Caco-2 (cell line): ENCODE data around the gene KIR2DL1. TPM values are rescaled to one million over a fixed set of nuclear protein-coding genes. Genes with fewer than 3 reads are reported as not detected.
"Not testable (repeated sequence)": the region's sequence is repeated elsewhere in the genome, so short reads cannot be mapped to it uniquely, and the experiment has no call there.

Experiments
- BruUV-seq: library from RNA; stranded (reverse); fragments of 400-500 nt; replicated peaks from 2 replicates; lab custom pipeline; 2021; lab: Mats Ljungman, UMichigan
- CTCF ChIA-PET: fragments of 300-600 bp; sonication (Branson Sonifier 250); formaldehyde crosslinking; loops from one replicate; lab custom pipeline; 2022; ENCODE audit warnings: antibody characterized with exemption; lab: Charles Lee
- POLR2A ChIA-PET: fragments of 300-600 bp; sonication (Branson Sonifier 250); formaldehyde crosslinking; loops from one replicate; lab custom pipeline; 2022; ENCODE audit warnings: antibody characterized with exemption; lab: Charles Lee
- DNase-seq, 2 experiments: peaks; one replicate each; pipeline versions ENCODE4 v3.0.0 to v3.0.0-alpha.2; 2020 to 2022
- H3K27me3 ChIP-seq: replicated peaks from 2 replicates; pipeline ENCODE4 v1.6.0; 2011; ENCODE audit warnings: low read length; ENCODE audit not compliant: control insufficient read depth, insufficient read depth
- H3K36me3 ChIP-seq: 2 replicates; pipeline ENCODE4 v1.5.1; 2011; ENCODE audit warnings: low read length; ENCODE audit not compliant: control insufficient read depth, insufficient read depth
- H3K4me1 ChIP-seq: fragments of 250-450 bp; sonication (Bioruptor Pico); 2 replicates; pipeline ENCODE4 v1.5.1; 2020; ENCODE audit warnings: mild to moderate bottlenecking
- H3K4me3 ChIP-seq: 2 replicates; pipeline ENCODE4 v1.5.1; 2011; ENCODE audit warnings: low read depth, mild to moderate bottlenecking, control low read depth, low read length
- H3K9me3 ChIP-seq: fragments of 250-450 bp; sonication (Bioruptor Pico); 2 replicates; pipeline ENCODE4 v1.5.1; 2020; ENCODE audit warnings: mild to moderate bottlenecking, moderate library complexity
- H3K27ac Mint-ChIP-seq: one replicate; pipeline ENCODE4 v1.8.0; 2022; ENCODE audit warnings: mixed read lengths; ENCODE audit not compliant: unreplicated experiment
- H3K27me3 Mint-ChIP-seq: one replicate; pipeline ENCODE4 v1.8.0; 2022; ENCODE audit warnings: mixed read lengths; ENCODE audit not compliant: insufficient read depth, unreplicated experiment
- H3K36me3 Mint-ChIP-seq: one replicate; pipeline ENCODE4 v1.8.0; 2022; ENCODE audit warnings: mild to moderate bottlenecking, mixed read lengths; ENCODE audit not compliant: insufficient read depth, unreplicated experiment
- H3K4me1 Mint-ChIP-seq: one replicate; pipeline ENCODE4 v1.8.0; 2022; ENCODE audit warnings: low read depth, mixed read lengths; ENCODE audit not compliant: unreplicated experiment
- H3K4me3 Mint-ChIP-seq: one replicate; pipeline ENCODE4 v1.8.0; 2022; ENCODE audit warnings: mild to moderate bottlenecking, moderate library complexity, mixed read lengths; ENCODE audit not compliant: unreplicated experiment
- H3K9me3 Mint-ChIP-seq: one replicate; pipeline ENCODE4 v1.8.0; 2022; ENCODE audit warnings: mixed read lengths; ENCODE audit not compliant: unreplicated experiment
- intact Hi-C: fragments of 100-400 bp; cut with micrococcal nuclease; formaldehyde crosslinking; loops from one replicate; pipeline ENCODE4 v1.10.0; 2022; ENCODE audit not compliant: unreplicated experiment
- total RNA-seq: library from RNA; stranded (reverse); gene quantifications from 2 replicates; pipeline ENCODE4 v1.2.3, GENCODE V29; 2022

Gene KIR2DL1
- total RNA-seq, 1 experiment from 2014 or later, result not detected

GRCh38 chr19:54750276-54750675, 19.3 kb upstream of the KIR2DL1 start:
- H3K36me3 Mint-ChIP-seq, H3K27ac Mint-ChIP-seq, H3K36me3 ChIP-seq, DNase-seq, H3K27me3 ChIP-seq, H3K9me3 ChIP-seq, H3K27me3 Mint-ChIP-seq, H3K4me1 ChIP-seq, H3K4me3 ChIP-seq, POLR2A ChIA-PET, H3K9me3 Mint-ChIP-seq, CTCF ChIA-PET, H3K4me3 Mint-ChIP-seq, BruUV-seq, intact Hi-C loops, H3K4me1 Mint-ChIP-seq: not testable (repeated sequence)

GRCh38 chr19:54756204-54757110, 13.1 kb upstream of the KIR2DL1 start:
- DNase-seq, H3K36me3 ChIP-seq, H3K4me1 Mint-ChIP-seq, POLR2A ChIA-PET, H3K36me3 Mint-ChIP-seq, H3K27me3 ChIP-seq, H3K4me1 ChIP-seq, CTCF ChIA-PET, H3K4me3 Mint-ChIP-seq, H3K9me3 Mint-ChIP-seq, intact Hi-C loops, H3K9me3 ChIP-seq, BruUV-seq, H3K27ac Mint-ChIP-seq, H3K4me3 ChIP-seq, H3K27me3 Mint-ChIP-seq: not testable (repeated sequence)

- CTCF ChIA-PET, POLR2A ChIA-PET: not testable (repeated sequence)
Measured at GRCh38 chr19:54758577-54758976, 11.0 kb upstream of the KIR2DL1 start.

GRCh38 chr19:54764219-54764618, 5.4 kb upstream of the KIR2DL1 start:
- DNase-seq, H3K4me3 Mint-ChIP-seq, H3K4me3 ChIP-seq, POLR2A ChIA-PET, CTCF ChIA-PET, H3K4me1 ChIP-seq, H3K36me3 Mint-ChIP-seq, H3K9me3 ChIP-seq, BruUV-seq, H3K36me3 ChIP-seq, H3K27ac Mint-ChIP-seq, H3K9me3 Mint-ChIP-seq, H3K27me3 ChIP-seq, H3K4me1 Mint-ChIP-seq, intact Hi-C loops, H3K27me3 Mint-ChIP-seq: not testable (repeated sequence)

More at GRCh38 chr19:54758577-54758976, 11.0 kb upstream of the KIR2DL1 start:
- H3K4me1 ChIP-seq, H3K9me3 Mint-ChIP-seq, BruUV-seq, H3K36me3 Mint-ChIP-seq, H3K27me3 Mint-ChIP-seq, H3K36me3 ChIP-seq, intact Hi-C loops, H3K27me3 ChIP-seq, H3K27ac Mint-ChIP-seq, H3K4me3 Mint-ChIP-seq, H3K4me1 Mint-ChIP-seq, DNase-seq, H3K4me3 ChIP-seq, H3K9me3 ChIP-seq: not testable (repeated sequence)

- BruUV-seq, H3K4me3 Mint-ChIP-seq, H3K4me3 ChIP-seq, H3K36me3 ChIP-seq, POLR2A ChIA-PET, H3K27me3 ChIP-seq, DNase-seq, H3K9me3 ChIP-seq, H3K9me3 Mint-ChIP-seq, H3K27me3 Mint-ChIP-seq, H3K4me1 ChIP-seq, CTCF ChIA-PET, intact Hi-C loops, H3K27ac Mint-ChIP-seq, H3K36me3 Mint-ChIP-seq, H3K4me1 Mint-ChIP-seq: not testable (repeated sequence)
Measured at GRCh38 chr19:54766464-54766863, 3.1 kb upstream of the KIR2DL1 start.

- H3K4me1 Mint-ChIP-seq, intact Hi-C loops, H3K9me3 Mint-ChIP-seq: not testable (repeated sequence)
Measured at GRCh38 chr19:54770511-54770910, 918 bp downstream of the KIR2DL1 start.

More at GRCh38 chr19:54770511-54770910, 918 bp downstream of the KIR2DL1 start:
- DNase-seq, H3K4me3 Mint-ChIP-seq, H3K36me3 ChIP-seq, H3K27ac Mint-ChIP-seq, POLR2A ChIA-PET, H3K4me3 ChIP-seq, CTCF ChIA-PET, BruUV-seq, H3K27me3 ChIP-seq, H3K4me1 ChIP-seq, H3K36me3 Mint-ChIP-seq, H3K9me3 ChIP-seq: not testable (repeated sequence)
- H3K27me3 Mint-ChIP-seq, result peaks cover 14% of the 10 kb centered on the region
